Smooth muscle cell (in vitro differentiated cells): ENCODE data around the gene RAP1A. TPM values are rescaled to one million over a fixed set of nuclear protein-coding genes. Genes with fewer than 3 reads are reported as not detected.

ENCODE experiments used
- DNase-seq: peaks from one replicate; lab custom pipeline; 2025; ENCODE audit not compliant: unreplicated experiment; lab: John Stamatoyannopoulos, UW
- H2AFZ ChIP-seq: fragments of 200-600 bp; sonication (generic); 2 replicates; pipeline ENCODE4 v1.6.0; 2016; ENCODE audit warnings: antibody characterized with exemption, low read depth, mild to moderate bottlenecking
- H3F3A ChIP-seq: fragments of 200-600 bp; sonication (generic); 2 replicates; pipeline ENCODE4 v1.6.0; 2017; ENCODE audit warnings: antibody characterized with exemption, low read depth
- H3K27ac ChIP-seq: fragments of 200-600 bp; sonication (generic); 2 replicates; pipeline ENCODE4 v1.5.1; 2016; ENCODE audit warnings: low read depth, mild to moderate bottlenecking
- H3K27me3 ChIP-seq: fragments of 200-600 bp; sonication (generic); 2 replicates; pipeline ENCODE4 v1.6.1; 2016; ENCODE audit warnings: low read depth, mild to moderate bottlenecking
- H3K36me3 ChIP-seq: fragments of 200-600 bp; sonication (generic); 2 replicates; pipeline ENCODE4 v1.5.1; 2016; ENCODE audit warnings: low read depth
- H3K4me1 ChIP-seq: fragments of 200-600 bp; sonication (generic); 2 replicates; pipeline ENCODE4 v1.5.1; 2016; ENCODE audit warnings: low read depth
- H3K4me2 ChIP-seq: fragments of 200-600 bp; sonication (generic); 2 replicates; pipeline ENCODE4 v1.6.0; 2016; ENCODE audit warnings: mild to moderate bottlenecking
- H3K4me3 ChIP-seq: fragments of 200-600 bp; sonication (generic); 2 replicates; pipeline ENCODE4 v1.5.1; 2016; ENCODE audit warnings: mild to moderate bottlenecking
- H3K79me2 ChIP-seq: fragments of 200-600 bp; sonication (generic); 2 replicates; pipeline ENCODE4 v1.6.0; 2016; ENCODE audit warnings: low read depth, mild to moderate bottlenecking
- H3K9ac ChIP-seq: fragments of 200-600 bp; sonication (generic); 2 replicates; pipeline ENCODE4 v1.6.0; 2016; ENCODE audit warnings: low read depth
- H3K9me3 ChIP-seq: fragments of 200-600 bp; sonication (generic); replicated peaks from 2 replicates; pipeline ENCODE4 v1.5.1; 2016; ENCODE audit warnings: low read depth
- H4K20me1 ChIP-seq: fragments of 200-600 bp; sonication (generic); 2 replicates; pipeline ENCODE4 v1.6.0; 2016; ENCODE audit warnings: low read depth
- WGBS: methylation state at CpG from one replicate; pipeline ENCODE4 v1.1.7; 2016; ENCODE audit warnings: low lambda C conversion rate; 5-methylcytosine and 5-hydroxymethylcytosine counted together
- polyA plus RNA-seq: library from polyadenylated mRNA; unstranded; fragments of >200 nt; fragmentation: Nextera tagmentation; extraction: Ambion mirVana; gene quantifications from 2 replicates; pipeline ENCODE4 v1.2.1, GENCODE V29; 2016
- total RNA-seq: library from RNA; depleted of rRNA; stranded (reverse); fragments of >200 nt; gene quantifications from 2 replicates; pipeline ENCODE4 v1.2.3, GENCODE V29; 2014
- TF ChIP-seq, protein P1 (sequence below): fragments of 200-600 bp; sonication (generic); IDR thresholded peaks from 2 replicates; pipeline ENCODE4 v1.5.1; 2017; ENCODE audit warnings: borderline replicate concordance, mild to moderate bottlenecking, antibody characterized with exemption; ENCODE audit not compliant: insufficient read depth, poor library complexity, severe bottlenecking

RAP1A gene
- total and polyA plus RNA-seq, 2 experiments from 2014 or later = 36.8 to 64.9 TPM

DNA sequence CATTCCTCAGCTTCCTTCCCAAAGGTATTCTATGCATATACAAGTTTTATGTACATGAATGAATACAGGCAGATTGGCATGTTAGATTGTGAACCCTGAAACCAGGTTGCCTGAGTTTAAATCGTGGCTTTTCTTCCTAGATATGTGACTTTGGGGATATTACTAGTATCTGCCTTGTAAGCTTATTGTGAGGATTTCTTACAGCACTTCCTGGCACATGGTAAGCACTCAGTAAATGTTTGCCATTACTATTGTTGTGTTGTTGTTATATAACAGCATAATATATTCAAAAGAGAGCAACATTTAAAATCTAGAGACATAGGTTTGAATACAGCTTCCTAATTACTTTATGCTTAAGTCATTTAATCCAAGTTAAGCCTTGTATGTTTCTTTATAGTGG is 45.1 kb downstream of the RAP1A start:
- Histone ChIP-seq H3K27ac (no peak overlapping the region), H2AFZ (no peak overlapping the region), H3K36me3 (no peaks in the 10 kb centered on the region), H3K27me3 (no peaks in the 10 kb centered on the region), H3K4me1 (no peaks in the 10 kb centered on the region), H3K9ac (no peak overlapping the region), H3F3A (no peaks in the 10 kb centered on the region), H3K4me2 (no peak overlapping the region), H4K20me1 (peaks cover 97% of the 10 kb centered on the region), H3K79me2 (peaks cover 86% of the 10 kb centered on the region), H3K9me3 (no peaks in the 10 kb centered on the region), H3K4me3 (no peak overlapping the region)
- TF ChIP-seq, protein P1, sequence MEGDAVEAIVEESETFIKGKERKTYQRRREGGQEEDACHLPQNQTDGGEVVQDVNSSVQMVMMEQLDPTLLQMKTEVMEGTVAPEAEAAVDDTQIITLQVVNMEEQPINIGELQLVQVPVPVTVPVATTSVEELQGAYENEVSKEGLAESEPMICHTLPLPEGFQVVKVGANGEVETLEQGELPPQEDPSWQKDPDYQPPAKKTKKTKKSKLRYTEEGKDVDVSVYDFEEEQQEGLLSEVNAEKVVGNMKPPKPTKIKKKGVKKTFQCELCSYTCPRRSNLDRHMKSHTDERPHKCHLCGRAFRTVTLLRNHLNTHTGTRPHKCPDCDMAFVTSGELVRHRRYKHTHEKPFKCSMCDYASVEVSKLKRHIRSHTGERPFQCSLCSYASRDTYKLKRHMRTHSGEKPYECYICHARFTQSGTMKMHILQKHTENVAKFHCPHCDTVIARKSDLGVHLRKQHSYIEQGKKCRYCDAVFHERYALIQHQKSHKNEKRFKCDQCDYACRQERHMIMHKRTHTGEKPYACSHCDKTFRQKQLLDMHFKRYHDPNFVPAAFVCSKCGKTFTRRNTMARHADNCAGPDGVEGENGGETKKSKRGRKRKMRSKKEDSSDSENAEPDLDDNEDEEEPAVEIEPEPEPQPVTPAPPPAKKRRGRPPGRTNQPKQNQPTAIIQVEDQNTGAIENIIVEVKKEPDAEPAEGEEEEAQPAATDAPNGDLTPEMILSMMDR = no peak
- 86% methylated on average over 1 of the region's 1 CpG for WGBS
- DNase-seq = no peak

DNA sequence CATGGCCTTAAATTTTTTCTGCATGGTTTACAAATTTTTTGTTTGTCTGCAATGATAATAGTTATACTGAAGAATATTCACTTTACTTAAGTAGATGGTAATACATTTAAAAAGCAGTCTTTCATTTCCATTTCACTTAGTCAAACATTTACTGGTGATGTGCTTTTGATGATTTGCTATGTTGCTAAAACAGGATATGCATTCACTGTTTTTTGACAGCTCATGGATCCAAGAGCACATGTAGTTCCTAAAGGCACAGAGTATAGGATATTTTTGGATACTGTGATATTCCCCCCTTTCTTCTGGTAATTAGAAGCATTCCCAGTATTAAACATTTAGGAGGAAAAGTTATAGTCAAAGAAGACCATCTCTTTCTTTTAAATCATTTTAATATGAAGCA is 45.9 kb downstream of the RAP1A start:
- peaks cover 86% of the 10 kb centered on the region for H3K79me2 ChIP-seq
- no peak overlapping the region for H3K27ac ChIP-seq

DNA sequence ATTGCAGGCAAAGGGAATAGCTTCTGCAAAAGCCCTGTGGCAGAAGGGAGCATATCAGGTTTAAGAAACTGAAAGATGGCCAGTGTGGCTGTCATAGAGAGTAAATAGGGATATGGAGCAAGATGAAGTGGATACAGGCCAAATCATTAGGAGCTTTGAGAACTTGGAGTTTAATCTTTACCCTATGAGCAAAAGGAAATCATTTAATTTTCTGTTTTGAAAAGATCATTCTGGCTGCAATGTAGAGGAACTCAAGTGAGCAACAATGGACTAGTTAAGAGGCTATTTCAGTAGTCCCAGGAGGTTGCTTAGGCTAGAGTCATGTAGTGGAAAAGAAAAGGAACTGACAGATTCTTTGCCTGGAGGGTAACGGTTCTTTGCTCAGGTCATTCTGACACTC is 47.2 kb downstream of the RAP1A start:
- no peak overlapping the region for H3K9ac ChIP-seq
- no peaks in the 10 kb centered on the region for H3F3A ChIP-seq
- H3K36me3 ChIP-seq = no peaks in the 10 kb centered on the region
- H4K20me1 ChIP-seq = peaks cover 97% of the 10 kb centered on the region
- TF ChIP-seq, protein P1 = no peak
- DNase-seq = no peak
- peaks cover 90% of the 10 kb centered on the region for H3K79me2 ChIP-seq
- no peaks in the 10 kb centered on the region for H3K9me3 ChIP-seq
- peaks cover under 1% of the 10 kb centered on the region for H3K4me1 ChIP-seq
- no peak overlapping the region for H2AFZ ChIP-seq
- H3K27me3 ChIP-seq = no peaks in the 10 kb centered on the region
- H3K4me3 ChIP-seq = no peak overlapping the region
- 97% methylated on average over 1 of the region's 1 CpG for WGBS
- no peak overlapping the region for H3K27ac ChIP-seq
- no peak overlapping the region for H3K4me2 ChIP-seq

More for the DNA sequence above, 45.9 kb downstream of the RAP1A start:
- H3K4me3 ChIP-seq = no peak overlapping the region
- DNase-seq = no peak
- H3K9ac ChIP-seq = no peak overlapping the region
- H3K9me3 ChIP-seq = no peaks in the 10 kb centered on the region
- no peak overlapping the region for H2AFZ ChIP-seq
- peaks cover 97% of the 10 kb centered on the region for H4K20me1 ChIP-seq
- no peaks in the 10 kb centered on the region for H3F3A ChIP-seq
- TF ChIP-seq, protein P1 = no peak
- no peaks in the 10 kb centered on the region for H3K27me3 ChIP-seq
- H3K36me3 ChIP-seq = no peaks in the 10 kb centered on the region
- H3K4me1 ChIP-seq = no peaks in the 10 kb centered on the region
- no peak overlapping the region for H3K4me2 ChIP-seq

DNA sequence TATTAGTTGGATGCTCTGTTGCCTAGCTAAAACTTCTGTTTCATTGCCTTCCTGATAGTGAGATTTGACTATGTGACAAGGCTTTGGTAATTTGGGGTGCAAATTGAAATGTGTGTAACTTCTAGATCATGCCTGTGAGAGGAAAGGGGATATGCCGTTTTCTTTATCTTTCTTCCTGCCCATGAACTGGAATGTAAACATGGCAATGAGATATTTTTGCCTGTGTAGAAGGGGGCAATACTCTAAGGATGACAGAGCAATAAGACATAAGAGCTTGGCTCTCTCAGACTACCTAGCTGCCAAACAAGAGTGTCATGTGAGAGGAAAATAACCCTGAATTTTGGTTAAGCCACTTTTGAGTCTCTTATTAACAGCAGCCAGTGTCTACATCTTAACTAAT is 49.7 kb downstream of the RAP1A start:
- H3K27ac ChIP-seq = no peak overlapping the region
- H3F3A ChIP-seq = no peaks in the 10 kb centered on the region
- peaks cover 90% of the 10 kb centered on the region for H3K79me2 ChIP-seq
- no peak for DNase-seq
- no peak overlapping the region for H2AFZ ChIP-seq
- no peaks in the 10 kb centered on the region for H3K36me3 ChIP-seq
- no peaks in the 10 kb centered on the region for H3K9me3 ChIP-seq
- no peaks in the 10 kb centered on the region for H3K27me3 ChIP-seq
- TF ChIP-seq, protein P1 = no peak
- H3K9ac ChIP-seq = no peak overlapping the region
- H3K4me1 ChIP-seq = peaks cover 2% of the 10 kb centered on the region
- peaks cover 97% of the 10 kb centered on the region for H4K20me1 ChIP-seq
- H3K4me3 ChIP-seq = no peak overlapping the region
- 53% methylated on average over 1 of the region's 1 CpG for WGBS
- H3K4me2 ChIP-seq = no peak overlapping the region
